ENCODE measurements around the gene ROM1. TPM values are rescaled to one million over a fixed set of nuclear protein-coding genes. Genes with fewer than 3 reads are reported as not detected.

Gene ROM1
- total and polyA plus RNA-seq, 2 donors (not counting 3 experiments of a cell fraction or from before 2014, with no cell fraction given): 5.3 to 8.8 TPM

- dilution Hi-C loops (cut with MboI; ENCODE audit: extremely low pct_ligation_motif_present, low sequenced_read_pairs) (no loop called here), intact Hi-C loops (cut with micrococcal nuclease) (no loop called here)
- BruUV-seq (replicated peaks): no TSS peak
- ChIA-PET CTCF (interaction anchor here (1.5 to 5.7 kb wide), 2 partner anchors 16 to 184 kb away, joined by 4 to 48 read pairs; partner anchors contain the start of gene TUT1), POLR2A (no interaction called here)
- no peak overlapping the region for H3K9ac ChIP-seq (replicated peaks; ENCODE audit: extremely low read depth, insufficient read depth, low read length)
- H3K9me3 ChIP-seq (replicated peaks; ENCODE audit: control insufficient read depth, insufficient read depth, low read length): no peaks in the 10 kb centered on the region
- H3K4me1 ChIP-seq (ENCODE audit: control insufficient read depth, extremely low read depth, insufficient read depth, low read length): peaks cover 22% of the 10 kb centered on the region
- FAIRE-seq: no peak
- H3K4me2 ChIP-seq (ENCODE audit: insufficient read depth, low read length): no peak overlapping the region
- no peak overlapping the region for H3K4me3 ChIP-seq (replicated peaks in 1 of 3; ENCODE audit: insufficient read depth in 1 of 3, low read depth in 1 of 3, low read length in 3 of 3)
- TF ChIP-seq MAX (IDR thresholded peaks at IDR 0.05; ENCODE audit: insufficient read depth, insufficient read length) (no peak), POLR2AphosphoS5 (IDR thresholded peaks at IDR 0.05; ENCODE audit: insufficient read depth, low read depth, low read length) (no peak), FOS (IDR thresholded peaks at IDR 0.05; ENCODE audit: borderline replicate concordance, insufficient read depth, low read length) (no peak), GATA2 (IDR thresholded peaks at IDR 0.05; ENCODE audit: insufficient read depth, insufficient read length, low read depth, low read length) (no peak), CTCF (IDR thresholded peaks at IDR 0.05; ENCODE audit: extremely low read depth in 1 of 2, insufficient read depth in 1 of 2, low read depth in 1 of 2, low read length in 2 of 2) (no peak), MYC (IDR thresholded peaks at IDR 0.05; ENCODE audit: low read depth, low read length) (no peak), EZH2 (IDR thresholded peaks at IDR 0.05; ENCODE audit: borderline replicate concordance, low read depth, low read length, severe bottlenecking) (no peak), POLR2A (IDR thresholded peaks at IDR 0.05; ENCODE audit: low read depth, low read length) (no peak), JUN (IDR thresholded peaks at IDR 0.05; ENCODE audit: borderline replicate concordance, insufficient read depth, insufficient read length, low read depth) (no peak)
- peaks cover 0 to 13% of the 10 kb centered on the region in 2 experiments for H3K36me3 ChIP-seq (ENCODE audit: control insufficient read depth in 2 of 2, extremely low read depth in 1 of 2, insufficient read depth in 2 of 2, low read length in 2 of 2)
- H3K79me2 ChIP-seq (ENCODE audit: control insufficient read depth, insufficient read depth, low read length): peaks cover 14% of the 10 kb centered on the region
- no peak overlapping the region for H2AFZ ChIP-seq (ENCODE audit: low read depth, low read length)
- H3K27ac ChIP-seq (ENCODE audit: insufficient read depth, low read depth, low read length): no peak overlapping the region
- no peak for DNase-seq (ENCODE audit: low read depth, low spot score)
- no peaks in the 10 kb centered on the region for H3K9me1 ChIP-seq (replicated peaks; ENCODE audit: control insufficient read depth, extremely low read depth, insufficient read depth, low read length)
- H4K20me1 ChIP-seq (replicated peaks; ENCODE audit: control insufficient read depth, extremely low read depth, insufficient read depth, low read length): no peaks in the 10 kb centered on the region
- H3K27me3 ChIP-seq (ENCODE audit: control insufficient read depth in 2 of 2, insufficient read depth in 2 of 2, low read length in 2 of 2): no peaks in the 10 kb centered on the region
Observed at GRCh38 chr11:62608776-62609175, 4.3 kb upstream of the ROM1 start.

All from endothelial cell of umbilical vein (primary cell).